OCI-LY7 (cell line): ENCODE measurements around the gene CLDN10. TPM values are rescaled to one million over a fixed set of nuclear protein-coding genes. Genes with fewer than 3 reads are reported as not detected.

Source experiments
- BruUV-seq: library from RNA; stranded (reverse); fragments of 400-500 nt; replicated peaks from 2 replicates; lab custom pipeline; 2021; lab: Mats Ljungman, UMichigan
- CTCF ChIA-PET: fragments of 300-600 bp; sonication (Branson Sonifier 250); formaldehyde crosslinking; loops from one replicate; lab custom pipeline; 2022; ENCODE audit warnings: antibody characterized with exemption; ENCODE audit not compliant: unreplicated experiment; lab: Charles Lee
- POLR2A ChIA-PET: fragments of 300-600 bp; sonication (Branson Sonifier 250); formaldehyde crosslinking; loops from one replicate; lab custom pipeline; 2022; ENCODE audit warnings: antibody characterized with exemption; lab: Charles Lee
- DNase-seq: peaks from one replicate; pipeline ENCODE4 v3.0.0-alpha.2; 2015; ENCODE audit warnings: low spot score
- H2AFZ ChIP-seq: fragments of 200-600 bp; sonication (generic), shearing (Covaris generic); 2 replicates; pipeline ENCODE4 v1.6.1; 2014; ENCODE audit warnings: mild to moderate bottlenecking, antibody characterized with exemption, low read length, moderate library complexity
- H3K27ac ChIP-seq: fragments of 200-600 bp; sonication (generic); 2 replicates; pipeline ENCODE4 v1.5.1; 2014; ENCODE audit warnings: mixed run types, low read depth, mild to moderate bottlenecking, moderate library complexity, low read length, inconsistent platforms; ENCODE audit not compliant: poor library complexity, severe bottlenecking
- H3K36me3 ChIP-seq: fragments of 200-600 bp; sonication (generic); 2 replicates; pipeline ENCODE4 v1.6.1; 2014; ENCODE audit warnings: mild to moderate bottlenecking, antibody characterized with exemption, low read length, moderate library complexity, mixed read lengths; ENCODE audit not compliant: insufficient read depth
- H3K4me1 ChIP-seq: fragments of 200-600 bp; sonication (generic); 2 replicates; pipeline ENCODE4 v1.5.1; 2014; ENCODE audit warnings: mild to moderate bottlenecking, low read length; ENCODE audit not compliant: insufficient read depth, poor library complexity, severe bottlenecking
- H3K4me2 ChIP-seq: fragments of 200-600 bp; sonication (generic); 2 replicates; pipeline ENCODE4 v1.6.1; 2014; ENCODE audit warnings: mild to moderate bottlenecking, low read length
- H3K4me3 ChIP-seq: fragments of 200-600 bp; sonication (generic); 2 replicates; pipeline ENCODE4 v1.5.1; 2014; ENCODE audit warnings: mild to moderate bottlenecking, low read depth, low read length; ENCODE audit not compliant: poor library complexity, severe bottlenecking
- H3K79me2 ChIP-seq: fragments of 200-600 bp; sonication (generic); 2 replicates; pipeline ENCODE4 v1.6.1; 2016; ENCODE audit warnings: low read depth, mild to moderate bottlenecking, low read length, moderate library complexity, mixed read lengths; ENCODE audit not compliant: insufficient read depth
- H3K9me2 ChIP-seq: fragments of 200-600 bp; sonication (generic); 2 replicates; pipeline ENCODE4 v1.6.1; 2016; ENCODE audit warnings: mild to moderate bottlenecking, low read length, mixed read lengths; ENCODE audit not compliant: insufficient read depth
- H3K9me3 ChIP-seq: fragments of 200-600 bp; sonication (generic); 2 replicates; pipeline ENCODE4 v1.6.1; 2014; ENCODE audit warnings: mild to moderate bottlenecking, mixed run types, low read length, mixed read lengths
- H4K20me1 ChIP-seq: fragments of 200-600 bp; sonication (generic); 2 replicates; pipeline ENCODE4 v1.6.1; 2014; ENCODE audit warnings: mild to moderate bottlenecking, antibody characterized with exemption, low read length, moderate library complexity, mixed read lengths; ENCODE audit not compliant: insufficient read depth
- EZH2phosphoT487 ChIP-seq: fragments of 200-600 bp; sonication (generic); IDR thresholded peaks from 2 replicates; pipeline ENCODE4 v1.6.1; 2018; ENCODE audit warnings: low read depth, borderline replicate concordance, mild to moderate bottlenecking, mixed run types, antibody characterized with exemption, low read length, moderate library complexity, mixed read lengths
- intact Hi-C: fragments of 100-400 bp; cut with micrococcal nuclease; formaldehyde crosslinking; loops from one replicate; pipeline ENCODE4 v1.10.0; 2022; ENCODE audit not compliant: unreplicated experiment
- total RNA-seq, 2 experiments: library from RNA; depleted of rRNA in 1 of 2; stranded (reverse); fragments of >200 nt in 1 of 2; shearing (Covaris generic) in 1 of 2; gene quantifications; 2 replicates each; pipeline ENCODE4 v1.2.3, GENCODE V29; 2014 to 2022
- TF ChIP-seq, protein P1 (sequence below): fragments of 200-600 bp; sonication (generic); conservative IDR thresholded peaks from 2 replicates; pipeline ENCODE4 v1.5.1; 2014; ENCODE audit warnings: mild to moderate bottlenecking, antibody characterized with exemption, low read length, moderate library complexity, mixed read lengths

The CLDN10 gene
- total RNA-seq, 2 experiments from 2014 or later, result not detected

DNA sequence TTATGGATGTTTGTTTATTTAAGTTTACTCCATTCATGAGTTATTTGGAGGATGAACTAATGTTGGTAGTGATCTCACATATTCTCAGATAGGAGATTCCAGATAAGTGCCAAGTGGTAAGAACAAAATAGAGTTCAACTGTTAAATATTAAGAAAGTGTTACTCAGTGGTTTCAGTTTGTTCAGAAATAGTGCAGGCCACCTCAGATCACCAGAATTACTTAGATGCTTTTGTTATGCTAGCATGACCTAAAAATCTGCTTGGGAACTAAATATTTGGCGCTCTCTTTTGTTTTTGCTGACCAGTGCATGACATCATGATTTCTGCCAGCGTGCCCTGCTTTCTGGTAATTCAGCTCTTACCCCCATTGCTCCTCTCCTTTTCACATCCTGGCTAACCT lies 15.6 kb downstream of the CLDN10 start:
- ChIA-PET CTCF (no interaction called here), POLR2A (no interaction called here)
- intact Hi-C loops, result no loop called here

DNA sequence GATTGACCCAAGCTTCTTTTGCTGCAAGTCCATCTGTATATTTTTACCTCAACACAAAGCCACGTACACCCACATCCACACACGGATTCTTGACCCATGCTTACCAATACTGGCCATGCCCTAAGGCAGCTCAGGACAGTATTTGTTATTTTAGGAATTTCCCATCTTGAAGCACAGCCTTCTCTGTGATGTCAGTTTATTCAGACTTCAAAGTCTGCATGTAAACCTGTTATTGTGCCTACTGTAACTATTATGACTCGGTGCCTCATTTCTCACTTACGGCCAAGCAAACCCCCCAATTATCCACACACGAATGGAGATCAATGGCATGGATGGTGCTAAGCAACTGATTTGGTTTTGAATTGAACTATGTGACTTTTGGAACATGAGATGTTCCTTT lies 17.5 kb downstream of the CLDN10 start:
- Histone ChIP-seq H3K27ac (no peak overlapping the region), H4K20me1 (no peaks in the 10 kb centered on the region), H3K79me2 (no peaks in the 10 kb centered on the region), H3K9me2 (no peaks in the 10 kb centered on the region), H3K4me3 (no peak overlapping the region), H3K36me3 (no peaks in the 10 kb centered on the region), H3K9me3 (no peaks in the 10 kb centered on the region), H3K4me1 (no peaks in the 10 kb centered on the region), H2AFZ (no peak overlapping the region), H3K4me2 (no peak overlapping the region)
- ChIA-PET POLR2A (no interaction called here), CTCF (no interaction called here)
- BruUV-seq, result no TSS peak
- DNase-seq, result no peak
- no peak for TF ChIP-seq EZH2phosphoT487
- TF ChIP-seq, protein P1, sequence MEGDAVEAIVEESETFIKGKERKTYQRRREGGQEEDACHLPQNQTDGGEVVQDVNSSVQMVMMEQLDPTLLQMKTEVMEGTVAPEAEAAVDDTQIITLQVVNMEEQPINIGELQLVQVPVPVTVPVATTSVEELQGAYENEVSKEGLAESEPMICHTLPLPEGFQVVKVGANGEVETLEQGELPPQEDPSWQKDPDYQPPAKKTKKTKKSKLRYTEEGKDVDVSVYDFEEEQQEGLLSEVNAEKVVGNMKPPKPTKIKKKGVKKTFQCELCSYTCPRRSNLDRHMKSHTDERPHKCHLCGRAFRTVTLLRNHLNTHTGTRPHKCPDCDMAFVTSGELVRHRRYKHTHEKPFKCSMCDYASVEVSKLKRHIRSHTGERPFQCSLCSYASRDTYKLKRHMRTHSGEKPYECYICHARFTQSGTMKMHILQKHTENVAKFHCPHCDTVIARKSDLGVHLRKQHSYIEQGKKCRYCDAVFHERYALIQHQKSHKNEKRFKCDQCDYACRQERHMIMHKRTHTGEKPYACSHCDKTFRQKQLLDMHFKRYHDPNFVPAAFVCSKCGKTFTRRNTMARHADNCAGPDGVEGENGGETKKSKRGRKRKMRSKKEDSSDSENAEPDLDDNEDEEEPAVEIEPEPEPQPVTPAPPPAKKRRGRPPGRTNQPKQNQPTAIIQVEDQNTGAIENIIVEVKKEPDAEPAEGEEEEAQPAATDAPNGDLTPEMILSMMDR, result no peak
- intact Hi-C loops, result no loop called here

More for the DNA sequence above, 15.6 kb downstream of the CLDN10 start:
- no peaks in the 10 kb centered on the region for H4K20me1 ChIP-seq
- no peaks in the 10 kb centered on the region for H3K9me2 ChIP-seq
- no TSS peak for BruUV-seq
- H3K4me3 ChIP-seq, result no peak overlapping the region
- no peaks in the 10 kb centered on the region for H3K9me3 ChIP-seq
- H3K79me2 ChIP-seq, result no peaks in the 10 kb centered on the region
- TF ChIP-seq EZH2phosphoT487, result no peak
- TF ChIP-seq, protein P1, result no peak
- no peak overlapping the region for H3K4me2 ChIP-seq
- DNase-seq, result no peak
- H3K36me3 ChIP-seq, result no peaks in the 10 kb centered on the region
- no peak overlapping the region for H2AFZ ChIP-seq
- no peaks in the 10 kb centered on the region for H3K4me1 ChIP-seq
- no peak overlapping the region for H3K27ac ChIP-seq

DNA sequence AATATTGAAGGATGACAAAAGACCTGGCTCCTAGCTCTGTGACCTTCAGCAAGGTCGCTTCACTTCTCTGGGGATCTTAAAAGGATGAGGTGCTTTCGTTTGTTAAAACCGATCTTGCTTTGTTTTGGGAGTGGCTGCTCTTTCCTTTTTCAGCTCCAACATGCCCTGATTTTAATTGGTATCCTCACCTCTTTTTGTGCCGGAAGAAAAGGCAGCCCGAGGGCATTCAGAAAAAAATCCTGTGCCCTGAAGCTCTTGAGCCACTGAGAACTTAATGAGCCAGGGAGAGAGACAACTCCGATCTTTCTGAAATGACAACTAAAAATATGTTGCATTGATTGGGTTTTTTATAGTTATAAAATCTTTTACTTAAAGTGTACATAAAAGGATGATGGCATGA lies 19.4 kb downstream of the CLDN10 start:
- Histone ChIP-seq H3K9me3 (no peaks in the 10 kb centered on the region), H3K4me3 (no peak overlapping the region), H4K20me1 (no peaks in the 10 kb centered on the region), H3K79me2 (no peaks in the 10 kb centered on the region), H2AFZ (no peak overlapping the region), H3K27ac (no peak overlapping the region), H3K36me3 (no peaks in the 10 kb centered on the region), H3K4me2 (no peak overlapping the region), H3K9me2 (no peaks in the 10 kb centered on the region), H3K4me1 (no peaks in the 10 kb centered on the region)
- no peak for DNase-seq
- TF ChIP-seq, protein P1, result no peak
- no peak for TF ChIP-seq EZH2phosphoT487
- intact Hi-C loops, result no loop called here
- POLR2A ChIA-PET, result no interaction called here
- CTCF ChIA-PET, result no interaction called here
- BruUV-seq, result no TSS peak
